GM10248 (cell line): Measurements from ENCODE around the gene ZCCHC24.

Source experiments
- CTCF ChIA-PET: fragments of 300-600 bp; sonication (Branson Sonifier 250); formaldehyde crosslinking; extraction: SDS; loops from one replicate; lab custom pipeline; 2021; ENCODE audit warnings: antibody characterized with exemption; lab: Yijun Ruan, JAX
- POLR2A ChIA-PET: fragments of 350-650 bp; sonication (Branson Sonifier 250); formaldehyde crosslinking; extraction: SDS; loops from one replicate; lab custom pipeline; 2020; ENCODE audit warnings: antibody characterized with exemption; lab: Yijun Ruan, JAX
- DNase-seq: peaks from one replicate; pipeline ENCODE4 v3.0.0; 2012; ENCODE audit errors: extremely low spot score
- CTCF ChIP-seq: IDR thresholded peaks from 2 replicates; pipeline ENCODE4 v1.5.1; 2012; ENCODE audit warnings: mild to moderate bottlenecking, low read depth; ENCODE audit errors: extremely low read depth, missing control alignments, control extremely low read depth

The ZCCHC24 gene

GRCh38 chr10:79445161-79445976, at the start of gene ZCCHC24:
Gene ZCCHC24 (minus strand): TSS chr10:79445624. CDS start chr10:79445440, 184 bp downstream.
- TF ChIP-seq CTCF = no peak
- ChIA-PET POLR2A (no interaction called here), CTCF (interaction anchor here (0.8 to 1.1 kb wide), 5 partner anchors 10 to 23 kb away, joined by 3 to 4 read pairs (median 3); no protein-coding TSS in a partner anchor)
- peak; percentile 96 for DNase-seq

- TF ChIP-seq CTCF = no peak
- ChIA-PET POLR2A (no interaction called here), CTCF (interaction anchor here (1.1 to 2.4 kb wide), 4 partner anchors 9 to 120 kb away, joined by 3 to 11 read pairs (median 6); no protein-coding TSS in a partner anchor)
- DNase-seq = no peak
Observed at GRCh38 chr10:79493806-79494205, 48.4 kb upstream of the ZCCHC24 start.

- no peak for TF ChIP-seq CTCF
- DNase-seq = no peak
- ChIA-PET CTCF (interaction anchor here (1.6 to 2.5 kb wide), 2 partner anchors 93 to 119 kb away, joined by 7 to 8 read pairs; no protein-coding TSS in a partner anchor), POLR2A (no interaction called here)
Observed at GRCh38 chr10:79492839-79493238, 47.4 kb upstream of the ZCCHC24 start.

- ChIA-PET POLR2A (no interaction called here), CTCF (interaction anchor here (1.0 to 2.5 kb wide), 3 partner anchors 23 to 118 kb away, joined by 3 to 8 read pairs (median 7); no protein-coding TSS in a partner anchor)
- DNase-seq = no peak
- TF ChIP-seq CTCF = no peak
Observed at GRCh38 chr10:79492256-79492655, 46.8 kb upstream of the ZCCHC24 start.

- no peak for TF ChIP-seq CTCF
Observed at GRCh38 chr10:79491143-79491835, 45.9 kb upstream of the ZCCHC24 start.

GRCh38 chr10:79490400-79491142, 45.1 kb upstream of the ZCCHC24 start:
- peak; percentile 45 for DNase-seq
- TF ChIP-seq CTCF = no peak

More at GRCh38 chr10:79491143-79491835, 45.9 kb upstream of the ZCCHC24 start:
- DNase-seq = peak; percentile 30
- CTCF ChIA-PET = interaction anchor here (0.9 to 2.5 kb wide), 3 partner anchors 22 to 119 kb away, joined by 3 to 8 read pairs (median 3); no protein-coding TSS in a partner anchor
- POLR2A ChIA-PET = no interaction called here

More at GRCh38 chr10:79490400-79491142, 45.1 kb upstream of the ZCCHC24 start:
- ChIA-PET POLR2A (no interaction called here), CTCF (interaction anchor here (0.9 to 5.2 kb wide), 3 partner anchors 22 to 119 kb away, joined by 3 to 26 read pairs (median 8); no protein-coding TSS in a partner anchor)
